HCT116 (cell line): ENCODE data around the gene FAM83B. TPM values are rescaled to one million over a fixed set of nuclear protein-coding genes. Genes with fewer than 3 reads are reported as not detected.

Experiments used
- ATAC-seq: fragments of 200-7000 bp; cut with Tn5 transposase; 2 replicates; pipeline ENCODE4 v1.9.1; 2020; ENCODE audit warnings: mild to moderate bottlenecking, moderate library complexity
- BruUV-seq: library from RNA; stranded (reverse); fragments of 400-500 nt; replicated peaks from 2 replicates; lab custom pipeline; 2021; lab: Mats Ljungman, UMichigan
- CTCF ChIA-PET: fragments of 300-600 bp; sonication (Branson Sonifier 250); formaldehyde crosslinking; loops from one replicate; lab custom pipeline; 2021; ENCODE audit warnings: antibody characterized with exemption; lab: Charles Lee
- POLR2A ChIA-PET: fragments of 300-600, 350-600 bp; sonication (Branson Sonifier 250); formaldehyde crosslinking; loops from one replicate; lab custom pipeline; 2021; ENCODE audit warnings: antibody characterized with exemption; lab: Charles Lee
- RAD21 ChIA-PET, 2 experiments: fragments of 300-600 bp; sonication (Branson Sonifier 250); formaldehyde crosslinking; loops; one replicate each; lab custom pipeline; 2023; ENCODE audit warnings: low total read pairs in 2 of 2; ENCODE audit not compliant: uncharacterized antibody in 2 of 2, unreplicated experiment in 2 of 2, low non-redundant PET in 1 of 2; lab: Charles Lee
- DNase-seq: peaks from one replicate; pipeline ENCODE4 v3.0.0-alpha.2; 2010; ENCODE audit warnings: low read depth, low spot score
- H2AFZ ChIP-seq: fragments of 200-600 bp; shearing (Covaris generic), sonication (generic); 2 replicates; pipeline ENCODE4 v1.6.1; 2017; ENCODE audit warnings: low read depth, mixed run types, mixed read lengths, antibody characterized with exemption, low read length; ENCODE audit not compliant: poor library complexity, severe bottlenecking
- H3K27ac ChIP-seq: 2 replicates; pipeline ENCODE4 v1.5.1; 2012; ENCODE audit warnings: low read depth, low read length
- H3K27me3 ChIP-seq: fragments of 200-600 bp; sonication (generic); 2 replicates; pipeline ENCODE4 v1.6.1; 2016; ENCODE audit warnings: mixed run types, low read length, mixed read lengths; ENCODE audit not compliant: insufficient read depth
- H3K36me3 ChIP-seq, 2 experiments: fragments of 200-500 bp in 1 of 2; fragments of 200-600 bp in 1 of 2; sonication (Bioruptor generic) in 1 of 2; sonication (generic) in 1 of 2; 2 replicates each; pipeline versions ENCODE4 v1.5.1 to v1.6.1; 2014 to 2016; ENCODE audit warnings: low read length in 2 of 2, inconsistent platforms in 1 of 2, mixed read lengths in 1 of 2, mixed run types in 1 of 2; ENCODE audit not compliant: insufficient read depth in 2 of 2, control insufficient read depth in 1 of 2
- H3K4me1 ChIP-seq, 2 experiments: fragments of 200-600 bp in 1 of 2; sonication (generic) in 1 of 2; 2 replicates each; pipeline versions ENCODE4 v1.5.1 to v1.6.1; 2012 to 2017; ENCODE audit warnings: low read length in 2 of 2, inconsistent platforms in 1 of 2, mild to moderate bottlenecking in 1 of 2, mixed read lengths in 1 of 2, mixed run types in 1 of 2, moderate library complexity in 1 of 2; ENCODE audit not compliant: insufficient read depth in 2 of 2, control insufficient read depth in 1 of 2
- H3K4me2 ChIP-seq: fragments of 200-600 bp; sonication (generic); 2 replicates; pipeline ENCODE4 v1.6.1; 2017; ENCODE audit warnings: mixed run types, low read length, mixed read lengths
- H3K4me3 ChIP-seq, 2 experiments: fragments of 200-600 bp in 1 of 2; sonication (generic) in 1 of 2; replicated peaks in 1 of 2; 2 replicates each; pipeline ENCODE4 v1.5.1; 2011 to 2016; ENCODE audit warnings: low read length in 2 of 2, control low read depth in 1 of 2, low read depth in 1 of 2, mild to moderate bottlenecking in 1 of 2, mixed read lengths in 1 of 2, mixed run types in 1 of 2
- H3K79me2 ChIP-seq: fragments of 200-600 bp; sonication (generic); 2 replicates; pipeline ENCODE4 v1.6.1; 2017; ENCODE audit warnings: mild to moderate bottlenecking, mixed run types, low read length, moderate library complexity, mixed read lengths; ENCODE audit not compliant: insufficient read depth
- H3K9ac ChIP-seq: fragments of 200-600 bp; sonication (generic); 2 replicates; pipeline ENCODE4 v1.6.1; 2016; ENCODE audit warnings: low read length, mixed read lengths
- H3K9me2 ChIP-seq: fragments of 200-600 bp; sonication (generic), shearing (Covaris generic); 2 replicates; pipeline ENCODE4 v1.6.1; 2017; ENCODE audit warnings: mixed run types, mild to moderate bottlenecking, moderate library complexity; ENCODE audit not compliant: insufficient read depth
- H3K9me3 ChIP-seq, 2 experiments: fragments of 200-500 bp in 1 of 2; fragments of 200-600 bp in 1 of 2; sonication (Bioruptor generic) in 1 of 2; sonication (generic) in 1 of 2; 2 replicates each; pipeline ENCODE4 v1.6.1; 2014 to 2017; ENCODE audit warnings: low read length in 2 of 2, mixed read lengths in 2 of 2, inconsistent platforms in 1 of 2, low read depth in 1 of 2, mild to moderate bottlenecking in 1 of 2, mixed run types in 1 of 2, moderate library complexity in 1 of 2; ENCODE audit not compliant: control insufficient read depth in 1 of 2, insufficient read depth in 1 of 2
- H4K20me1 ChIP-seq: fragments of 200-600 bp; sonication (generic), shearing (Covaris generic); 2 replicates; pipeline ENCODE4 v1.6.1; 2017; ENCODE audit warnings: mixed run types, mild to moderate bottlenecking, moderate library complexity; ENCODE audit not compliant: insufficient read depth
- CEBPB ChIP-seq: IDR thresholded peaks from 2 replicates; pipeline ENCODE4 v1.6.1; 2012; ENCODE audit warnings: low read depth
- EGR1 ChIP-seq: IDR thresholded peaks from 2 replicates; pipeline ENCODE4 v1.6.1; 2012; ENCODE audit warnings: low read depth
- ELF1 ChIP-seq: IDR thresholded peaks from 2 replicates; pipeline ENCODE4 v1.6.1; 2012; ENCODE audit warnings: low read depth, borderline replicate concordance
- EZH2phosphoT487 ChIP-seq: fragments of 200-600 bp; IDR thresholded peaks from 2 replicates; pipeline ENCODE4 v1.6.1; 2018; ENCODE audit warnings: antibody characterized with exemption, borderline replicate concordance
- FOSL1 ChIP-seq: IDR thresholded peaks from 2 replicates; pipeline ENCODE4 v1.6.1; 2012; ENCODE audit warnings: low read depth
- JUND ChIP-seq: IDR thresholded peaks from 2 replicates; pipeline ENCODE4 v1.6.1; 2012
- POLR2A ChIP-seq: IDR thresholded peaks from 2 replicates; pipeline ENCODE4 v1.7.0; 2011; ENCODE audit warnings: borderline replicate concordance; ENCODE audit not compliant: insufficient read depth, insufficient read length; ENCODE audit errors: extremely low read depth
- POLR2AphosphoS5 ChIP-seq: IDR thresholded peaks from 2 replicates; pipeline ENCODE4 v1.6.1; 2011; ENCODE audit warnings: mild to moderate bottlenecking, low read depth, low read length, moderate library complexity
- RAD21 ChIP-seq: IDR thresholded peaks from 2 replicates; pipeline ENCODE4 v1.6.1; 2012; ENCODE audit warnings: low read depth, mild to moderate bottlenecking
- SIN3A ChIP-seq: IDR thresholded peaks from 2 replicates; pipeline ENCODE4 v1.6.1; 2012; ENCODE audit warnings: low read depth
- SP1 ChIP-seq: IDR thresholded peaks from 2 replicates; pipeline ENCODE4 v1.6.1; 2012; ENCODE audit warnings: low read depth
- SRF ChIP-seq: IDR thresholded peaks from 2 replicates; pipeline ENCODE4 v1.6.1; 2012; ENCODE audit warnings: low read depth
- TCF7L2 ChIP-seq: IDR thresholded peaks from 2 replicates; pipeline ENCODE4 v1.7.0; 2011; ENCODE audit warnings: borderline replicate concordance, inconsistent platforms; ENCODE audit not compliant: insufficient read depth, insufficient read length; ENCODE audit errors: extremely low read depth
- ZNF274 ChIP-seq: fragments of 200-500 bp; sonication (Bioruptor generic); IDR thresholded peaks from 2 replicates; pipeline ENCODE4 v1.6.1; 2014; ENCODE audit warnings: mild to moderate bottlenecking, low read depth, low read length, inconsistent platforms
- intact Hi-C: fragments of 100-400 bp; cut with micrococcal nuclease; formaldehyde crosslinking; loops from 2 replicates; pipeline ENCODE4 v1.10.0; 2022
- total RNA-seq: library from RNA; stranded (reverse); gene quantifications from one replicate; pipeline ENCODE4 v1.2.1, GENCODE V29; 2021; ENCODE audit not compliant: unreplicated experiment
- TF ChIP-seq, protein P1 (sequence below): IDR thresholded peaks from 2 replicates; pipeline ENCODE4 v1.6.1; 2012; ENCODE audit warnings: low read depth
- TF ChIP-seq, protein P2 (sequence below): IDR thresholded peaks from 2 replicates; pipeline ENCODE4 v1.6.1; 2012
- TF ChIP-seq, protein P3 (sequence below), 3 experiments: fragments of 200-600 bp in 1 of 3; sonication (generic) in 1 of 3; IDR thresholded peaks in 2 of 3; conservative IDR thresholded peaks in 1 of 3; 2 replicates each; pipeline ENCODE4 v1.5.1; 2012 to 2017; ENCODE audit warnings: low read depth in 2 of 3, low read length in 2 of 3, antibody characterized with exemption in 1 of 3, borderline replicate concordance in 1 of 3, control low read depth in 1 of 3, mild to moderate bottlenecking in 1 of 3, mixed read lengths in 1 of 3, mixed run types in 1 of 3, moderate library complexity in 1 of 3; ENCODE audit not compliant: insufficient read depth in 1 of 3

FAM83B gene
- total RNA-seq, 1 experiment from 2014 or later: 16.9 TPM

DNA sequence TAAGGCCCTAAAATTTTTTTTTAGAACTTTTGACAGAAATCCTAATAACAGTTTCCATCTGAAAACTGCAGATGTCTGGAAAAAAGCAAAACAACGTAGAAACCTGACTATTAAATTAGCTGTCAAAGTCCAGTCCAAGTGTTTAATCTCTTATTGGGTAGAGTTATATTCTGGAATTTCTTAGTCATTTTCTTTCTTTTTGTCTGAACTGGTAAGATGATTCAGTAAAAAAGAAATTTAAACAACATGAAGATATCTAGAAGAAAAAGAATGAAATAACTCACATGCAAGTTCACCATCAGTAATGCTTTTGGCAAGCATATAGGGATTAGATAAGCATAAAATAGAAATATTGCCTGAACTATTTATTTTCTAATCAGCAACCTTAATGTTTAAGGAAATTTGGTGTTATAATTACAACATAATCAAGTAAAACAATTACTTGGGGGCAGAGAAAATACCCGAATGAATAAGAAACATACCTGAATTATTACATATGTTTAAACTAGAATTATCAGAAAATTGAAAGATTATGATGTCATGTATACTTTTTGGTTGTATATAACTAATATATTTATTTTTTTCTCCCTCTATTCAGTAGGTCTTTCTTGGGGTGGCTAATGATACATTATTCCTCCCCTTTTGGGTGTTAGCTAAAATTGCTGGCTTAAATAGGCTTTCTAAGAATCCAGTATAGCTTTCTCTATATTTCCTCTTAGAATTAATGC, 51.1 kb downstream of the FAM83B start:
- Histone ChIP-seq H3K9ac (no peak overlapping the region), H3K27ac (no peak overlapping the region), H2AFZ (no peak overlapping the region), H3K79me2 (no peaks in the 10 kb centered on the region), H3K4me3 (no peak overlapping the region), H3K4me2 (no peak overlapping the region), H3K9me3 (no peaks in the 10 kb centered on the region), H3K36me3 (no peaks in the 10 kb centered on the region), H4K20me1 (no peaks in the 10 kb centered on the region), H3K9me2 (no peaks in the 10 kb centered on the region), H3K4me1 (peaks cover 0 to 18% of the 10 kb centered on the region in 2 experiments; a peak in 2 of 4 replicates), H3K27me3 (no peaks in the 10 kb centered on the region)
- DNase-seq (no peak), ATAC-seq (no peak)
- intact Hi-C loops: no loop called here
- no TSS peak for BruUV-seq
- CTCF ChIA-PET: no interaction called here
- POLR2A ChIA-PET: no interaction called here
- TF ChIP-seq POLR2AphosphoS5 (no peak), FOSL1 (no peak), SIN3A (no peak), JUND (no peak), ZNF274 (no peak), SP1 (no peak), RAD21 (no peak), EGR1 (no peak), EZH2phosphoT487 (no peak), SRF (no peak), CEBPB (no peak), ELF1 (no peak), TCF7L2 (no peak), POLR2A (no peak)
- TF ChIP-seq, protein P1, sequence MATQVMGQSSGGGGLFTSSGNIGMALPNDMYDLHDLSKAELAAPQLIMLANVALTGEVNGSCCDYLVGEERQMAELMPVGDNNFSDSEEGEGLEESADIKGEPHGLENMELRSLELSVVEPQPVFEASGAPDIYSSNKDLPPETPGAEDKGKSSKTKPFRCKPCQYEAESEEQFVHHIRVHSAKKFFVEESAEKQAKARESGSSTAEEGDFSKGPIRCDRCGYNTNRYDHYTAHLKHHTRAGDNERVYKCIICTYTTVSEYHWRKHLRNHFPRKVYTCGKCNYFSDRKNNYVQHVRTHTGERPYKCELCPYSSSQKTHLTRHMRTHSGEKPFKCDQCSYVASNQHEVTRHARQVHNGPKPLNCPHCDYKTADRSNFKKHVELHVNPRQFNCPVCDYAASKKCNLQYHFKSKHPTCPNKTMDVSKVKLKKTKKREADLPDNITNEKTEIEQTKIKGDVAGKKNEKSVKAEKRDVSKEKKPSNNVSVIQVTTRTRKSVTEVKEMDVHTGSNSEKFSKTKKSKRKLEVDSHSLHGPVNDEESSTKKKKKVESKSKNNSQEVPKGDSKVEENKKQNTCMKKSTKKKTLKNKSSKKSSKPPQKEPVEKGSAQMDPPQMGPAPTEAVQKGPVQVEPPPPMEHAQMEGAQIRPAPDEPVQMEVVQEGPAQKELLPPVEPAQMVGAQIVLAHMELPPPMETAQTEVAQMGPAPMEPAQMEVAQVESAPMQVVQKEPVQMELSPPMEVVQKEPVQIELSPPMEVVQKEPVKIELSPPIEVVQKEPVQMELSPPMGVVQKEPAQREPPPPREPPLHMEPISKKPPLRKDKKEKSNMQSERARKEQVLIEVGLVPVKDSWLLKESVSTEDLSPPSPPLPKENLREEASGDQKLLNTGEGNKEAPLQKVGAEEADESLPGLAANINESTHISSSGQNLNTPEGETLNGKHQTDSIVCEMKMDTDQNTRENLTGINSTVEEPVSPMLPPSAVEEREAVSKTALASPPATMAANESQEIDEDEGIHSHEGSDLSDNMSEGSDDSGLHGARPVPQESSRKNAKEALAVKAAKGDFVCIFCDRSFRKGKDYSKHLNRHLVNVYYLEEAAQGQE: no peak
- TF ChIP-seq, protein P2, sequence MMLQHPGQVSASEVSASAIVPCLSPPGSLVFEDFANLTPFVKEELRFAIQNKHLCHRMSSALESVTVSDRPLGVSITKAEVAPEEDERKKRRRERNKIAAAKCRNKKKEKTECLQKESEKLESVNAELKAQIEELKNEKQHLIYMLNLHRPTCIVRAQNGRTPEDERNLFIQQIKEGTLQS: no peak
- TF ChIP-seq, protein P3, sequence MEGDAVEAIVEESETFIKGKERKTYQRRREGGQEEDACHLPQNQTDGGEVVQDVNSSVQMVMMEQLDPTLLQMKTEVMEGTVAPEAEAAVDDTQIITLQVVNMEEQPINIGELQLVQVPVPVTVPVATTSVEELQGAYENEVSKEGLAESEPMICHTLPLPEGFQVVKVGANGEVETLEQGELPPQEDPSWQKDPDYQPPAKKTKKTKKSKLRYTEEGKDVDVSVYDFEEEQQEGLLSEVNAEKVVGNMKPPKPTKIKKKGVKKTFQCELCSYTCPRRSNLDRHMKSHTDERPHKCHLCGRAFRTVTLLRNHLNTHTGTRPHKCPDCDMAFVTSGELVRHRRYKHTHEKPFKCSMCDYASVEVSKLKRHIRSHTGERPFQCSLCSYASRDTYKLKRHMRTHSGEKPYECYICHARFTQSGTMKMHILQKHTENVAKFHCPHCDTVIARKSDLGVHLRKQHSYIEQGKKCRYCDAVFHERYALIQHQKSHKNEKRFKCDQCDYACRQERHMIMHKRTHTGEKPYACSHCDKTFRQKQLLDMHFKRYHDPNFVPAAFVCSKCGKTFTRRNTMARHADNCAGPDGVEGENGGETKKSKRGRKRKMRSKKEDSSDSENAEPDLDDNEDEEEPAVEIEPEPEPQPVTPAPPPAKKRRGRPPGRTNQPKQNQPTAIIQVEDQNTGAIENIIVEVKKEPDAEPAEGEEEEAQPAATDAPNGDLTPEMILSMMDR (IDR thresholded peaks at IDR 0.05 in 2 of 3, conservative IDR thresholded peaks at IDR 0.05 in 1 of 3; ENCODE audit: borderline replicate concordance in 1 of 3, insufficient read depth in 1 of 3, low read depth in 2 of 3, low read length in 2 of 3): no peak
- RAD21 ChIA-PET: no interaction called here
